ENCODE measurements around the gene GPC5. TPM values are rescaled to one million over a fixed set of nuclear protein-coding genes. Genes with fewer than 3 reads are reported as not detected.

Gene GPC5
- total RNA-seq, 1 donor from 2014 or later: 0.07 TPM

DNA sequence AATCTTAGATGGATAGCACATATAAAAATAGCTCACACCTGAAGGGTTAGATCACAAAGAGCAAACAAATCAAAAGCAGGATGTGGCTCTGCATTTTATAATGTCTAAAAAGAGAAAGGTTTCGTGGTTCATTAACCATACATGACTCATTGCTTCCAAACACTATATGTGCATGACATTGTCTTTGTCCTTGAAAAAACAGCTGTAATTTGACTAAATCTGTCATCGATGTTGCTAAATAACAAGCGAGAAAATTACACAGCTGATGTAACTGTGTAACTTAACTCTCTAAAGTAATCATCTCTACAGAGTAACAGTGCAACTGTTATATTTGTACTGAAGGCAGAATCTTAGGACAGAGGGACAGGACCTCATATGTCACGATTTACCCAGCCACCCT lies 1445.1 kb downstream of the GPC5 start:
- H3K4me1 Mint-ChIP-seq: peaks cover 2% of the 10 kb centered on the region
- no peak overlapping the region for H3K4me3 Mint-ChIP-seq
- Histone ChIP-seq H3K4me1 (no peaks in the 10 kb centered on the region), H3K9ac (no peak overlapping the region), H3K4me3 (no peak overlapping the region), H3K9me3 (ENCODE audit: low read depth) (no peaks in the 10 kb centered on the region), H3K36me3 (no peaks in the 10 kb centered on the region), H3K79me2 (ENCODE audit: low read depth) (no peaks in the 10 kb centered on the region), H3K4me2 (no peak overlapping the region), H3K27me3 (no peaks in the 10 kb centered on the region), H4K20me1 (ENCODE audit: low read depth) (no peaks in the 10 kb centered on the region), H2AFZ (replicated peaks) (no peak overlapping the region), H3K27ac (no peak overlapping the region), H3F3A (ENCODE audit: low read depth) (no peaks in the 10 kb centered on the region)
- no peak for TF ChIP-seq EZH2phosphoT487 (IDR thresholded peaks at IDR 0.05)
- TF ChIP-seq EZH2 (IDR thresholded peaks at IDR 0.05): no peak
- TF ChIP-seq CTCF (IDR thresholded peaks at IDR 0.05): no peak
- DNase-seq (ENCODE audit: low spot score): no peak
- H3K27ac Mint-ChIP-seq: no peak overlapping the region
- no peaks in the 10 kb centered on the region for H3K27me3 Mint-ChIP-seq (ENCODE audit: insufficient read depth, low read depth)
- no peaks in the 10 kb centered on the region for H3K9me3 Mint-ChIP-seq
- no peaks in the 10 kb centered on the region for H3K36me3 Mint-ChIP-seq

DNA sequence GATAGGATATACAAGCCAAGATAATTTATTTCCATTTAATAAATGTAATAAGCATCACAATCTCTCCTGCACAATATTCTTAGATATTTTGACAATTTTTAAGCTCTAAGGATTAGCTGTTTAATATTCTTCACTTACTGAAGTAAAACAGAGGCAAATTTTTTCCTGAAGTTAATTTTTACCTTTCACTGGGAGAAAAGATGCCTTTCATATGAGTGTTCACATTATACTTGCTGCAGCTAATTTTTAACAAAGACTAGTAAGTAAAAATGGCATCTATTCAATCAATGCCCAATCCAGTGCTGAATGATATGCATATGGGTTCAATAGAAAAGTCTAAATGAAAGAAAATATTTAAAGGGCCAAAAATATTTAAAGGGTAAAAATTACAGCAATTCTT lies 1451.0 kb downstream of the GPC5 start:
- Mint-ChIP-seq H3K4me3 (no peak overlapping the region), H3K36me3 (no peaks in the 10 kb centered on the region), H3K27me3 (ENCODE audit: insufficient read depth, low read depth) (no peaks in the 10 kb centered on the region), H3K4me1 (no peaks in the 10 kb centered on the region), H3K9me3 (no peaks in the 10 kb centered on the region), H3K27ac (no peak overlapping the region)
- Histone ChIP-seq H4K20me1 (ENCODE audit: low read depth) (no peaks in the 10 kb centered on the region), H3K9ac (no peak overlapping the region), H3K4me3 (no peak overlapping the region), H3K79me2 (ENCODE audit: low read depth) (no peaks in the 10 kb centered on the region), H3K4me2 (no peak overlapping the region), H3K27ac (no peak overlapping the region), H3K9me3 (ENCODE audit: low read depth) (no peaks in the 10 kb centered on the region), H3K27me3 (no peaks in the 10 kb centered on the region), H3K4me1 (no peaks in the 10 kb centered on the region), H3K36me3 (no peaks in the 10 kb centered on the region), H3F3A (ENCODE audit: low read depth) (no peaks in the 10 kb centered on the region), H2AFZ (replicated peaks) (no peak overlapping the region)
- DNase-seq (ENCODE audit: low spot score): no peak
- TF ChIP-seq EZH2 (IDR thresholded peaks at IDR 0.05) (no peak), CTCF (IDR thresholded peaks at IDR 0.05) (no peak), EZH2phosphoT487 (IDR thresholded peaks at IDR 0.05) (no peak)

GRCh38 chr13:92864584-92865284 lies 1466.3 kb downstream of the GPC5 start:
- no peaks in the 10 kb centered on the region for H3K4me1 Mint-ChIP-seq
- Histone ChIP-seq H3K9me3 (ENCODE audit: low read depth) (no peaks in the 10 kb centered on the region), H3K4me2 (no peak overlapping the region), H3K36me3 (no peaks in the 10 kb centered on the region), H4K20me1 (ENCODE audit: low read depth) (no peaks in the 10 kb centered on the region), H3K9ac (no peak overlapping the region), H3K4me3 (no peak overlapping the region), H3K4me1 (no peaks in the 10 kb centered on the region), H3K27ac (no peak overlapping the region), H3F3A (ENCODE audit: low read depth) (no peaks in the 10 kb centered on the region), H3K27me3 (no peaks in the 10 kb centered on the region), H2AFZ (replicated peaks) (no peak overlapping the region), H3K79me2 (ENCODE audit: low read depth) (no peaks in the 10 kb centered on the region)
- H3K27ac Mint-ChIP-seq: no peak overlapping the region
- H3K9me3 Mint-ChIP-seq: no peaks in the 10 kb centered on the region
- H3K27me3 Mint-ChIP-seq (ENCODE audit: insufficient read depth, low read depth): no peaks in the 10 kb centered on the region
- TF ChIP-seq EZH2 (IDR thresholded peaks at IDR 0.05) (no peak), CTCF (IDR thresholded peaks at IDR 0.05) (no peak), EZH2phosphoT487 (IDR thresholded peaks at IDR 0.05) (no peak)
- no peaks in the 10 kb centered on the region for H3K36me3 Mint-ChIP-seq
- DNase-seq (ENCODE audit: low spot score): no peak
- no peak overlapping the region for H3K4me3 Mint-ChIP-seq
